HepG2 (cell line): Measurements from ENCODE around the gene CYP46A1. TPM values are rescaled to one million over a fixed set of nuclear protein-coding genes. Genes with fewer than 3 reads are reported as not detected.
A peak's percentile ranks its signal among the peaks of the same experiment; 100 is the strongest.

Experiments used
- ELF3 ChIP-seq: IDR thresholded peaks from 2 replicates; pipeline ENCODE4 v1.6.1; 2016; ENCODE audit warnings: missing genetic modification reagents, missing compliant biosample characterization
- HIC2 ChIP-seq: sonication (generic); formaldehyde crosslinking; IDR thresholded peaks from 2 replicates; pipeline ENCODE4 v1.9.0; 2022; ENCODE audit warnings: low read depth, missing genetic modification reagents
- IRX3 ChIP-seq: sonication (generic); formaldehyde crosslinking; IDR thresholded peaks from 2 replicates; pipeline ENCODE4 v1.8.1; 2023; ENCODE audit warnings: mild to moderate bottlenecking, low read depth, missing genetic modification reagents, borderline replicate concordance
- PITX1 ChIP-seq: sonication (generic); formaldehyde crosslinking; IDR thresholded peaks from 2 replicates; pipeline ENCODE4 v1.5.1; 2020; ENCODE audit warnings: mild to moderate bottlenecking, missing genetic modification reagents
- RERE ChIP-seq: IDR thresholded peaks from 2 replicates; pipeline ENCODE4 v1.6.1; 2016; ENCODE audit warnings: low read depth, missing genetic modification reagents, missing compliant biosample characterization
- SMAD9 ChIP-seq: sonication (generic); formaldehyde crosslinking; IDR thresholded peaks from 2 replicates; pipeline ENCODE4 v1.5.1; 2020; ENCODE audit warnings: mild to moderate bottlenecking, missing genetic modification reagents
- YY1 ChIP-seq: IDR thresholded peaks from 2 replicates; pipeline ENCODE4 v1.6.1; 2011; ENCODE audit warnings: low read length, low read depth, moderate library complexity, mild to moderate bottlenecking; ENCODE audit not compliant: insufficient read depth, insufficient replicate concordance
- ZBTB3 ChIP-seq: sonication (generic); formaldehyde crosslinking; IDR thresholded peaks from 2 replicates; pipeline ENCODE4 v1.4.0; 2020; ENCODE audit warnings: low read depth, mild to moderate bottlenecking, moderate library complexity, missing genetic modification reagents, borderline replicate concordance
- ZBTB38 ChIP-seq: sonication (generic); formaldehyde crosslinking; IDR thresholded peaks from 2 replicates; pipeline ENCODE4 v1.5.1; 2020; ENCODE audit warnings: mild to moderate bottlenecking, missing genetic modification reagents
- ZFAT ChIP-seq: sonication (generic); formaldehyde crosslinking; conservative IDR thresholded peaks from 2 replicates; pipeline ENCODE4 v1.8.1; 2023; ENCODE audit warnings: missing genetic modification reagents, inconsistent platforms
- ZNF589 ChIP-seq: sonication (generic); formaldehyde crosslinking; conservative IDR thresholded peaks from 2 replicates; pipeline ENCODE4 v1.8.0; 2022; ENCODE audit warnings: mild to moderate bottlenecking, moderate library complexity, missing genetic modification reagents
- ZNF761 ChIP-seq: sonication (generic); formaldehyde crosslinking; conservative IDR thresholded peaks from 2 replicates; pipeline ENCODE4 v1.4.0; 2020; ENCODE audit warnings: mild to moderate bottlenecking, missing genetic modification reagents
- polyA plus RNA-seq, 8 experiments: library from polyadenylated mRNA; depleted of rRNA in 3 of 8; stranded (reverse) in 7 of 8; unstranded in 1 of 8; fragments of >200 nt; fragmentation: Illumina TruSeq in 4 of 8; extraction: Trizol in 4 of 8; gene quantifications; 2 replicates each; pipeline versions ENCODE4 v1.2.1 to v1.2.3, GENCODE V29; 2011 to 2016; ENCODE audit warnings: low read depth in 4 of 8, missing spikeins in 1 of 8, mixed read lengths in 1 of 8; ENCODE audit not compliant: insufficient read depth in 1 of 8
- total RNA-seq, 5 experiments: library from RNA; depleted of rRNA; stranded (reverse); fragments of >200 nt; fragmentation: Illumina TruSeq; extraction: Trizol; gene quantifications; 2 replicates each; pipeline ENCODE4 v1.2.3, GENCODE V29; 2016; ENCODE audit warnings: low read depth in 1 of 5
- TF ChIP-seq, protein P1 (sequence below): sonication (generic); formaldehyde crosslinking; IDR thresholded peaks from 2 replicates; pipeline ENCODE4 v1.4.0; 2020; ENCODE audit warnings: low read depth, mild to moderate bottlenecking, missing genetic modification reagents
- TF ChIP-seq, protein P2 (sequence below): sonication (generic); formaldehyde crosslinking; IDR thresholded peaks from 2 replicates; pipeline ENCODE4 v1.8.1; 2023; ENCODE audit warnings: mild to moderate bottlenecking, inconsistent platforms, moderate library complexity, missing genetic modification reagents, borderline replicate concordance
- TF ChIP-seq, protein P3 (sequence below): sonication (generic); formaldehyde crosslinking; IDR thresholded peaks from 2 replicates; pipeline ENCODE4 v1.5.1; 2020; ENCODE audit warnings: mild to moderate bottlenecking, missing genetic modification reagents

CYP46A1 gene
- total and polyA plus RNA-seq, 2 of the 13 experiments (the other 11 are each of a cell fraction or from before 2014, with no cell fraction given) = not detected

- TF ChIP-seq HIC2 (CRISPR knock-in tag) = no peak; the same call in 1 of the 2 replicates
- TF ChIP-seq, protein P1, sequence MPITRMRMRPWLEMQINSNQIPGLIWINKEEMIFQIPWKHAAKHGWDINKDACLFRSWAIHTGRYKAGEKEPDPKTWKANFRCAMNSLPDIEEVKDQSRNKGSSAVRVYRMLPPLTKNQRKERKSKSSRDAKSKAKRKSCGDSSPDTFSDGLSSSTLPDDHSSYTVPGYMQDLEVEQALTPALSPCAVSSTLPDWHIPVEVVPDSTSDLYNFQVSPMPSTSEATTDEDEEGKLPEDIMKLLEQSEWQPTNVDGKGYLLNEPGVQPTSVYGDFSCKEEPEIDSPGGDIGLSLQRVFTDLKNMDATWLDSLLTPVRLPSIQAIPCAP (CRISPR knock-in tag) = no peak
- no peak for TF ChIP-seq ZNF589 (CRISPR knock-in tag)
- TF ChIP-seq, protein P2, sequence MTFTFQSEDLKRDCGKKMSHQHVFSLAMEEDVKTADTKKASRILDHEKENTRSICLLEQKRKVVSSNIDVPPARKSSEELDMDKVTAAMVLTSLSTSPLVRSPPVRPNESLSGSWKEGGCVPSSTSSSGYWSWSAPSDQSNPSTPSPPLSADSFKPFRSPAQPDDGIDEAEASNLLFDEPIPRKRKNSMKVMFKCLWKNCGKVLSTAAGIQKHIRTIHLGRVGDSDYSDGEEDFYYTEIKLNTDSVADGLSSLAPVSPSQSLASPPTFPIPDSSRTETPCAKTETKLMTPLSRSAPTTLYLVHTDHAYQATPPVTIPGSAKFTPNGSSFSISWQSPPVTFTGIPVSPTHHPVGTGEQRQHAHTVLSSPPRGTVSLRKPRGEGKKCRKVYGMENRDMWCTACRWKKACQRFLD (CRISPR knock-in tag) = no peak
- peak; percentile 59; the same call in 1 of the 2 replicates for TF ChIP-seq RERE (CRISPR knock-in tag)
- peak; percentile 20 for TF ChIP-seq YY1
- no peak for TF ChIP-seq ZNF761 (CRISPR knock-in tag)
- TF ChIP-seq IRX3 (CRISPR knock-in tag) = no peak
- TF ChIP-seq, protein P3, sequence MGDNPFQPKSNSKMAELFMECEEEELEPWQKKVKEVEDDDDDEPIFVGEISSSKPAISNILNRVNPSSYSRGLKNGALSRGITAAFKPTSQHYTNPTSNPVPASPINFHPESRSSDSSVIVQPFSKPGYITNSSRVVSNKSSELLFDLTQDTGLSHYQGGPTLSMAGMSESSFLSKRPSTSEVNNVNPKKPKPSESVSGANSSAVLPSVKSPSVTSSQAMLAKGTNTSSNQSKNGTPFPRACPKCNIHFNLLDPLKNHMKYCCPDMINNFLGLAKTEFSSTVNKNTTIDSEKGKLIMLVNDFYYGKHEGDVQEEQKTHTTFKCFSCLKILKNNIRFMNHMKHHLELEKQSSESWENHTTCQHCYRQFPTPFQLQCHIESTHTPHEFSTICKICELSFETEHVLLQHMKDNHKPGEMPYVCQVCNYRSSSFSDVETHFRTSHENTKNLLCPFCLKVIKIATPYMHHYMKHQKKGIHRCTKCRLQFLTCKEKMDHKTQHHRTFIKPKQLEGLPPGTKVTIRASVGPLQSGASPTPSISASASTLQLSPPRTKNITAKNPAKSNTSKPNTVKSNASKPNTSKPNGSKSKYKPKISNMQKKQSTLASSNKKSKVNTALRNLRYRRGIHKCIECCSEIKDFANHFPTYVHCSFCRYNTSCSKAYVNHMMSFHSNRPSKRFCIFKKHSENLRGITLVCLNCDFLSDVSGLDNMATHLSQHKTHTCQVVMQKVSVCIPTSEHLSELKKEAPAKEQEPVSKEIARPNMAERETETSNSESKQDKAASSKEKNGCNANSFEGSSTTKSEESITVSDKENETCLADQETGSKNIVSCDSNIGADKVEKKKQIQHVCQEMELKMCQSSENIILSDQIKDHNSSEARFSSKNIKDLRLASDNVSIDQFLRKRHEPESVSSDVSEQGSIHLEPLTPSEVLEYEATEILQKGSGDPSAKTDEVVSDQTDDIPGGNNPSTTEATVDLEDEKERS (CRISPR knock-in tag) = no peak
- TF ChIP-seq ZFAT (CRISPR knock-in tag) = no peak
- TF ChIP-seq PITX1 (CRISPR knock-in tag) = peak; percentile 75; the same call in 1 of the 2 replicates
- TF ChIP-seq ELF3 = 0 out of 2 replicates have a peak, but pooled peaks have one; percentile 19
- TF ChIP-seq ZBTB38 (CRISPR knock-in tag) = no peak
- TF ChIP-seq ZBTB3 (CRISPR knock-in tag) = no peak
- TF ChIP-seq SMAD9 (CRISPR knock-in tag) = no peak
Measured at GRCh38 chr14:99729991-99730875, 46.1 kb downstream of the CYP46A1 start (continued).
